Hepatocyte (in vitro differentiated cells): Measurements from ENCODE around the gene APBA1.

Source experiments
- CTCF ChIP-seq: fragments of 200-600 bp; sonication (generic); IDR thresholded peaks from 2 replicates; pipeline ENCODE4 v1.5.1; 2016; ENCODE audit warnings: antibody characterized with exemption, mild to moderate bottlenecking; ENCODE audit not compliant: poor library complexity
- EZH2 ChIP-seq: fragments of 200-600 bp; sonication (generic); IDR thresholded peaks from 2 replicates; pipeline ENCODE4 v1.6.1; 2016; ENCODE audit warnings: antibody characterized with exemption, mild to moderate bottlenecking, borderline replicate concordance
- EZH2phosphoT487 ChIP-seq: fragments of 200-600 bp; sonication (generic); IDR thresholded peaks from one replicate; pipeline ENCODE4 v1.6.1; 2018; ENCODE audit warnings: antibody characterized with exemption, mild to moderate bottlenecking, low read depth, moderate library complexity; ENCODE audit not compliant: unreplicated experiment, severe bottlenecking

GRCh38 chr9:69455311-69455710, 216.9 kb downstream of the APBA1 start:
- no peak for TF ChIP-seq CTCF
- no peak for TF ChIP-seq EZH2
- TF ChIP-seq EZH2phosphoT487 = no peak
